NB4 (cell line): ENCODE data around the gene SNAP47.
A peak's percentile ranks its signal among the peaks of the same experiment; 100 is the strongest.

Experiments used
- DNase-seq: peaks from one replicate; pipeline ENCODE4 v3.0.0; 2010; ENCODE audit warnings: low read depth
- H3K4me3 ChIP-seq: one replicate; pipeline ENCODE4 v1.5.1; 2011; ENCODE audit warnings: mild to moderate bottlenecking, low read depth, low read length, moderate library complexity
- CTCF ChIP-seq: IDR thresholded peaks from one replicate; pipeline ENCODE4 v1.5.1; 2012; ENCODE audit warnings: low read depth, low read length
- MAX ChIP-seq: IDR thresholded peaks from 2 replicates; pipeline ENCODE4 v1.6.1; 2011; ENCODE audit warnings: low read depth, low read length
- MYC ChIP-seq: IDR thresholded peaks from 2 replicates; pipeline ENCODE4 v1.6.1; 2011; ENCODE audit warnings: low read depth, low read length
- POLR2A ChIP-seq: IDR thresholded peaks from 2 replicates; pipeline ENCODE4 v1.6.1; 2011; ENCODE audit warnings: mild to moderate bottlenecking; ENCODE audit not compliant: insufficient read length; ENCODE audit errors: extremely low read depth

SNAP47 gene

GRCh38 chr1:227734546-227734855 is 734 bp upstream of the SNAP47 start:
- TF ChIP-seq MAX (no peak), CTCF (no peak), MYC (no peak), POLR2A (no peak)
- DNase-seq = no peak
- H3K4me3 ChIP-seq = peak overlapping the region; percentile 82

- no peak for DNase-seq
Measured at GRCh38 chr1:227735539-227736285, 477 bp downstream of the SNAP47 start.

GRCh38 chr1:227736814-227737432 is 1.7 kb downstream of the SNAP47 start:
- no peak for DNase-seq
- no peak overlapping the region for H3K4me3 ChIP-seq
- TF ChIP-seq CTCF (no peak), MYC (no peak), POLR2A (no peak), MAX (no peak)

More at GRCh38 chr1:227735539-227736285, 477 bp downstream of the SNAP47 start:
- H3K4me3 ChIP-seq = peak overlapping the region; percentile 82
- TF ChIP-seq CTCF (no peak), MYC (no peak), POLR2A (no peak), MAX (no peak)

- no peak for TF ChIP-seq CTCF
- no peak for TF ChIP-seq MYC
- TF ChIP-seq POLR2A = no peak
- TF ChIP-seq MAX = no peak
- no peak for DNase-seq
- no peak overlapping the region for H3K4me3 ChIP-seq
Measured at GRCh38 chr1:227738820-227739219, 3.6 kb downstream of the SNAP47 start.

- no peak overlapping the region for H3K4me3 ChIP-seq
- no peak for TF ChIP-seq POLR2A
- no peak for TF ChIP-seq CTCF
- DNase-seq = no peak
Measured at GRCh38 chr1:227739636-227740035, 4.4 kb downstream of the SNAP47 start.
